H1 (cell line): ENCODE results near the gene LAP3. TPM values are rescaled to one million over a fixed set of nuclear protein-coding genes. Genes with fewer than 3 reads are reported as not detected.
"Not testable (repeated sequence)": the region's sequence is repeated elsewhere in the genome, so short reads cannot be mapped to it uniquely, and the experiment has no call there.

ENCODE experiments used
- CTCF ChIA-PET: fragments of 300-600 bp; sonication (Branson Sonifier 250); formaldehyde crosslinking; loops from one replicate; lab custom pipeline; 2021; ENCODE audit not compliant: partially characterized antibody; lab: Charles Lee
- POLR2A ChIA-PET: fragments of 300-600 bp; sonication (Branson Sonifier 250); formaldehyde crosslinking; loops from one replicate; lab custom pipeline; 2021; ENCODE audit warnings: inconsistent platforms; ENCODE audit not compliant: partially characterized antibody; lab: Charles Lee
- DNase-seq, 2 experiments: peaks; one replicate each; pipeline versions ENCODE4 v3.0.0 to v3.0.0-alpha.2; 2010 to 2022; ENCODE audit warnings: low spot score in 2 of 2, low read depth in 1 of 2, mixed read lengths in 1 of 2
- FAIRE-seq: peaks from 2 replicates; lab custom pipeline; 2011; peaks lifted over from hg19 to GRCh38; lab: Jason Lieb, UNC
- H2AFZ ChIP-seq: 2 replicates; pipeline ENCODE4 v1.8.1; 2012; ENCODE audit warnings: low read length, inconsistent platforms
- H2AK5ac ChIP-seq: 2 replicates; pipeline ENCODE4 v1.6.1; 2013; ENCODE audit warnings: low read depth, low read length
- H2BK120ac ChIP-seq: replicated peaks from 2 replicates; pipeline ENCODE3; 2013; ENCODE audit warnings: low read depth, low read length, inconsistent platforms
- H2BK12ac ChIP-seq: 2 replicates; pipeline ENCODE4 v1.6.1; 2013; ENCODE audit warnings: low read depth, low read length
- H2BK15ac ChIP-seq: 2 replicates; pipeline ENCODE4 v1.6.1; 2013; ENCODE audit warnings: low read length
- H2BK20ac ChIP-seq: 2 replicates; pipeline ENCODE4 v1.6.1; 2013; ENCODE audit warnings: low read length
- H2BK5ac ChIP-seq: 2 replicates; pipeline ENCODE4 v1.6.1; 2013; ENCODE audit warnings: low read depth, low read length
- H3K14ac ChIP-seq: 2 replicates; pipeline ENCODE4 v1.6.1; 2013; ENCODE audit warnings: inconsistent platforms; ENCODE audit not compliant: insufficient read length
- H3K18ac ChIP-seq: 2 replicates; pipeline ENCODE4 v1.6.1; 2013; ENCODE audit warnings: low read length; ENCODE audit errors: extremely low read depth
- H3K23ac ChIP-seq: 2 replicates; pipeline ENCODE4 v1.6.1; 2013; ENCODE audit warnings: inconsistent platforms; ENCODE audit not compliant: insufficient read length
- H3K23me2 ChIP-seq: 2 replicates; pipeline ENCODE4 v1.6.1; 2013; ENCODE audit warnings: low read depth, low read length
- H3K27ac ChIP-seq: 2 replicates; pipeline ENCODE4 v1.6.1; 2011; ENCODE audit warnings: low read depth, low read length, inconsistent platforms
- H3K27me3 ChIP-seq, 4 experiments: replicated peaks in 1 of 4; 1 replicate in 1 of 4; 2 replicates in 3 of 4; pipeline versions ENCODE4 v1.6.1 to v1.8.1; 2011 to 2013; ENCODE audit warnings: low read length in 3 of 4, mild to moderate bottlenecking in 3 of 4, inconsistent platforms in 2 of 4, mixed read lengths in 2 of 4, moderate library complexity in 1 of 4; ENCODE audit not compliant: control insufficient read depth in 3 of 4, insufficient read depth in 3 of 4; ENCODE audit errors: extremely low read depth in 1 of 4
- H3K36me3 ChIP-seq, 4 experiments: 2 replicates each; pipeline versions ENCODE4 v1.6.1 to v1.8.1; 2011 to 2013; ENCODE audit warnings: mild to moderate bottlenecking in 4 of 4, low read length in 3 of 4, moderate library complexity in 2 of 4, control low read depth in 1 of 4, inconsistent platforms in 1 of 4; ENCODE audit not compliant: insufficient read depth in 4 of 4, control insufficient read depth in 2 of 4
- H3K4ac ChIP-seq: replicated peaks from 2 replicates; pipeline ENCODE3; 2013; ENCODE audit warnings: low read length, low read depth, mixed read lengths, inconsistent platforms; ENCODE audit not compliant: insufficient read length
- H3K4me1 ChIP-seq, 4 experiments: replicated peaks in 1 of 4; 1 replicate in 1 of 4; 2 replicates in 3 of 4; pipeline versions ENCODE4 v1.6.1 to v1.8.1; 2011 to 2013; ENCODE audit warnings: low read length in 3 of 4, inconsistent platforms in 2 of 4, mixed read lengths in 1 of 4; ENCODE audit not compliant: insufficient read depth in 4 of 4, control insufficient read depth in 3 of 4
- H3K4me2 ChIP-seq, 2 experiments: 2 replicates each; pipeline versions ENCODE4 v1.6.1 to v1.8.1; 2011 to 2013; ENCODE audit warnings: low read depth in 2 of 2, low read length in 2 of 2, control low read depth in 1 of 2, inconsistent platforms in 1 of 2, mild to moderate bottlenecking in 1 of 2; ENCODE audit not compliant: insufficient read depth in 1 of 2
- H3K4me3 ChIP-seq, 4 experiments: fragments of 200-600, 300-600 bp in 1 of 4; sonication (generic), shearing (Covaris generic), sonication (Bioruptor Twin) in 1 of 4; 2 replicates each; pipeline versions ENCODE4 v1.5.1 to v1.8.1; 2011 to 2016; ENCODE audit warnings: low read length in 4 of 4, low read depth in 3 of 4, control low read depth in 2 of 4, inconsistent platforms in 2 of 4, mild to moderate bottlenecking in 2 of 4, mixed read lengths in 1 of 4, moderate library complexity in 1 of 4; ENCODE audit not compliant: insufficient read depth in 2 of 4; ENCODE audit errors: extremely low read depth in 1 of 4
- H3K56ac ChIP-seq: replicated peaks from 2 replicates; pipeline ENCODE3; 2013; ENCODE audit warnings: low read depth, mild to moderate bottlenecking, mixed read lengths, low read length, inconsistent platforms; ENCODE audit not compliant: insufficient read length
- H3K79me1 ChIP-seq: 2 replicates; pipeline ENCODE4 v1.6.1; 2013; ENCODE audit warnings: low read depth, low read length, control low read depth
- H3K79me2 ChIP-seq, 2 experiments: 2 replicates each; pipeline versions ENCODE4 v1.6.1 to v1.8.1; 2012 to 2013; ENCODE audit warnings: low read length in 2 of 2, mild to moderate bottlenecking in 2 of 2, inconsistent platforms in 1 of 2; ENCODE audit not compliant: insufficient read depth in 2 of 2, control insufficient read depth in 1 of 2
- H3K9ac ChIP-seq, 4 experiments: replicated peaks in 1 of 4; 1 replicate in 1 of 4; 2 replicates in 3 of 4; pipeline versions ENCODE4 v1.6.1 to v1.8.1; 2011 to 2013; ENCODE audit warnings: low read depth in 3 of 4, low read length in 3 of 4, control low read depth in 2 of 4, mild to moderate bottlenecking in 2 of 4, moderate library complexity in 2 of 4, inconsistent platforms in 1 of 4; ENCODE audit errors: extremely low read depth in 1 of 4
- H3K9me3 ChIP-seq, 2 experiments: 2 replicates each; pipeline versions ENCODE4 v1.6.1 to v1.8.1; 2012 to 2013; ENCODE audit warnings: mild to moderate bottlenecking in 2 of 2, moderate library complexity in 2 of 2, control low read depth in 1 of 2, inconsistent platforms in 1 of 2, low read depth in 1 of 2, low read length in 1 of 2, mixed read lengths in 1 of 2; ENCODE audit not compliant: insufficient read depth in 2 of 2
- H4K20me1 ChIP-seq, 2 experiments: replicated peaks in 1 of 2; 2 replicates each; pipeline versions ENCODE3 to v1.8.1; 2011 to 2013; ENCODE audit warnings: inconsistent platforms in 2 of 2, low read length in 2 of 2, mild to moderate bottlenecking in 1 of 2; ENCODE audit not compliant: insufficient read depth in 2 of 2, control insufficient read depth in 1 of 2
- H4K5ac ChIP-seq: 2 replicates; pipeline ENCODE4 v1.6.1; 2013; ENCODE audit warnings: low read length, low read depth, mixed read lengths, inconsistent platforms; ENCODE audit not compliant: insufficient read length
- H4K8ac ChIP-seq: 2 replicates; pipeline ENCODE4 v1.8.0; 2013; ENCODE audit warnings: mild to moderate bottlenecking, moderate library complexity, low read length, inconsistent platforms; ENCODE audit not compliant: insufficient read depth; ENCODE audit errors: extremely low read depth
- H4K91ac ChIP-seq: replicated peaks from 2 replicates; pipeline ENCODE3; 2013; ENCODE audit warnings: low read length, mixed read lengths, inconsistent platforms; ENCODE audit not compliant: insufficient read length
- BACH1 ChIP-seq: IDR thresholded peaks from 2 replicates; pipeline ENCODE4 v1.6.1; 2012; ENCODE audit warnings: low read length, improper control_type of control experiment
- CEBPB ChIP-seq: IDR thresholded peaks from 2 replicates; pipeline ENCODE4 v1.6.1; 2012; ENCODE audit warnings: low read depth, low read length
- WGBS, 2 experiments: shearing (Covaris generic) in 1 of 2; methylation state at CpG; one replicate each; pipeline versions ENCODE4 v1.1.6 to v1.1.7; 2013 to 2015; ENCODE audit warnings: low lambda C conversion rate in 2 of 2, mixed read lengths in 2 of 2, inconsistent platforms in 1 of 2, low coverage in 1 of 2, missing lambda C conversion rate in 1 of 2; ENCODE audit not compliant: insufficient replicate concordance in 2 of 2, insufficient coverage in 1 of 2, insufficient read length in 1 of 2; ENCODE audit errors: extremely low coverage in 1 of 2, missing lambda C conversion rate in 1 of 2; 5-methylcytosine and 5-hydroxymethylcytosine counted together
- polyA plus RNA-seq, 7 experiments: library from polyadenylated mRNA; depleted of rRNA in 3 of 7; stranded (reverse) in 5 of 7; unstranded in 2 of 7; fragments of >200 nt in 5 of 7; fragments of 200-250 nt in 2 of 7; gene quantifications; 1 replicate in 5 of 7; 2 replicates in 1 of 7; 4 replicates in 1 of 7; pipeline versions ENCODE4 v1.2.1 to v1.2.3, GENCODE V29; 2011 to 2013; ENCODE audit warnings: missing spikeins in 2 of 7, mixed read lengths in 2 of 7
- total RNA-seq: library from RNA; stranded (reverse); fragmentation: NEBNext Ultra II Directional; extraction: Animal tissue kit (Norgen Biotek cat#: 25700); gene quantifications from 2 replicates; pipeline ENCODE4 v1.2.1, GENCODE V29; 2021

Gene LAP3
- total and polyA plus RNA-seq, 2 of the 8 experiments (the other 6 are each of a cell fraction or from before 2014, with no cell fraction given): 28.3 to 50.9 TPM

DNA sequence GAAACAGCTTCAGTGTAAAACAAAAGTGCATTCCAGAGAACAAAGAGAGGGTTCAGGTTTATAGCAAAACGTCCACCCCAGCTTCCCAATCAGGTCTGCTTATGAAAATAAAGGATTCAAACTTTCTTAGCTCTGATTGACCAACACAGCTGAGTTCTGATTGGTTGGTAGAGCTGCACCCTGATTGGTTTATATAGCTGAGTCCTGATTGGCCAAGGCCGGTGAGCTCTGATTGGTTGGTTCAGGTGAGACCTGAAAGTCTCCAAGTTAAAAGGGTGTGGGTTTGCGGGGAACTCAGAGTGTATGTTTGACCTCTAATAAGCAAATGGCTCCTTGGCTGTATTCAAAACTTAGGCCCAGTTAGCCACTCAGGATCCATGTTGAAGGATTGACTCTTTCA lies 41.1 kb upstream of the LAP3 start:
- CTCF ChIA-PET: interaction anchor here (0.6 kb wide), 1 partner anchor 33 kb away, joined by 3 read pairs; no protein-coding TSS in a partner anchor
- Histone ChIP-seq H3K14ac (no peak overlapping the region), H2BK120ac (no peak overlapping the region), H3K56ac (no peak overlapping the region), H3K36me3 (no peaks in the 10 kb centered on the region), H3K4me1 (no peaks in the 10 kb centered on the region), H3K18ac (no peak overlapping the region), H4K5ac (no peak overlapping the region), H3K4me2 (no peak overlapping the region), H2BK15ac (no peak overlapping the region), H2AFZ (peak overlapping the region; percentile 58; the same call in 1 of the 2 replicates), H2BK20ac (no peak overlapping the region), H3K79me1 (no peaks in the 10 kb centered on the region), H3K9me3 (no peaks in the 10 kb centered on the region), H3K4me3 (no peak overlapping the region), H3K27ac (no peak overlapping the region), H4K8ac (no peak overlapping the region), H3K9ac (no peak overlapping the region), H3K27me3 (no peaks in the 10 kb centered on the region), H3K4ac (no peak overlapping the region), H2AK5ac (no peak overlapping the region), H4K20me1 (no peaks in the 10 kb centered on the region), H3K79me2 (no peaks in the 10 kb centered on the region), H2BK12ac (no peak overlapping the region), H3K23ac (no peak overlapping the region), H3K23me2 (no peaks in the 10 kb centered on the region), H2BK5ac (no peak overlapping the region), H4K91ac (no peak overlapping the region)
- no peak for FAIRE-seq
- DNase-seq: no peak
- TF ChIP-seq BACH1 (no peak), CEBPB (no peak)
- 94% methylated on average over 3 of the region's 3 CpGs; no CpG with 5 or more reads in 1 of the 2 experiments for WGBS, 2 experiments
- POLR2A ChIA-PET: interaction anchor here (1.4 kb wide), 1 partner anchor 18 kb away, joined by 4 read pairs; no protein-coding TSS in a partner anchor

DNA sequence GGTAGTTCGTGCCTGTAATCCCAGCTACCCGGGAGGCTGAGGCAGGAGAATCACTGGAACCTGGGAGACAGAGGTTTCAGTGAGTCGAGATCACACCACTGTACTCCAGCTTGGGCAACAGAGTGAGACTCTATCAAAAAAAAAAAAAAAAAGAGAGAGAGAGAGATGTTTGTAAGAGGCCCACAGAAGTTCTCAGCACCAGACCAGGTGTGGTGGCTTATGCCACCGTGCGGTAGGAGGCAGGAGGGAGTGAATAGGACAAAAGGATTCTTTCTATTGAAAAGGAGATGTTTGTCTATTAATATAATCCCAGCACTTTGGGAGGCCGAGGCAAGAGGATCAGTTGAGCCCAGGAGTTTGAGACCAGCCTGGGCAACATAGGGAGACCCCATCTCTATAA lies 39.9 kb upstream of the LAP3 start:
- H4K5ac ChIP-seq, H3K79me1 ChIP-seq, H4K8ac ChIP-seq, H3K23me2 ChIP-seq, POLR2A ChIA-PET, H3K79me2 ChIP-seq, H4K20me1 ChIP-seq, FAIRE-seq, DNase-seq, H2BK5ac ChIP-seq, H3K18ac ChIP-seq, CTCF ChIA-PET, H2BK120ac ChIP-seq, H3K56ac ChIP-seq, H4K91ac ChIP-seq, H3K27ac ChIP-seq, H3K27me3 ChIP-seq, H2BK20ac ChIP-seq, H3K4ac ChIP-seq, H3K36me3 ChIP-seq, H2AFZ ChIP-seq, H3K4me2 ChIP-seq, H3K4me1 ChIP-seq, H3K23ac ChIP-seq, H2BK12ac ChIP-seq, H3K9ac ChIP-seq, H3K9me3 ChIP-seq, H3K14ac ChIP-seq, H2BK15ac ChIP-seq, H2AK5ac ChIP-seq, H3K4me3 ChIP-seq: not testable (repeated sequence)
- WGBS, 2 experiments: 94% methylated on average over 6 of the region's 6 CpGs; no CpG with 5 or more reads in 1 of the 2 experiments
